Neural cell (in vitro differentiated cells): ENCODE measurements around the gene ACBD3. TPM values are rescaled to one million over a fixed set of nuclear protein-coding genes. Genes with fewer than 3 reads are reported as not detected.

Experiments used
- H2AFZ ChIP-seq: fragments of 200-600, 300-800 bp; sonication (generic), shearing (Covaris generic); 2 replicates; pipeline ENCODE4 v1.6.0; 2014; ENCODE audit warnings: low read depth, mild to moderate bottlenecking, antibody characterized with exemption, low read length, moderate library complexity
- H3F3A ChIP-seq: fragments of 200-600 bp; shearing (Covaris generic); 2 replicates; pipeline ENCODE4 v1.6.1; 2016; ENCODE audit warnings: mild to moderate bottlenecking, moderate library complexity, mixed read lengths, antibody characterized with exemption, low read length; ENCODE audit not compliant: insufficient read depth, poor library complexity, severe bottlenecking
- H3K27ac ChIP-seq: fragments of 200-600, 300-800 bp; sonication (generic), shearing (Covaris generic); 2 replicates; pipeline ENCODE4 v1.5.1; 2014; ENCODE audit warnings: mild to moderate bottlenecking, low read length, moderate library complexity
- H3K27me3 ChIP-seq: fragments of 300-800, 200-600 bp; sonication (generic), shearing (Covaris generic); 2 replicates; pipeline ENCODE4 v1.6.0; 2014; ENCODE audit warnings: mild to moderate bottlenecking, low read depth, low read length, moderate library complexity; ENCODE audit not compliant: insufficient read depth
- H3K36me3 ChIP-seq: fragments of 300-800, 200-600 bp; sonication (generic), shearing (Covaris generic); 2 replicates; pipeline ENCODE4 v1.5.1; 2014; ENCODE audit warnings: mild to moderate bottlenecking, antibody characterized with exemption, low read length, moderate library complexity; ENCODE audit not compliant: insufficient read depth
- H3K4me2 ChIP-seq: fragments of 300-800, 200-600 bp; sonication (generic), shearing (Covaris generic); 2 replicates; pipeline ENCODE4 v1.6.0; 2014; ENCODE audit warnings: mild to moderate bottlenecking, low read length
- H3K4me3 ChIP-seq: fragments of 300-800, 200-600 bp; sonication (generic), shearing (Covaris generic); 2 replicates; pipeline ENCODE4 v1.5.1; 2014; ENCODE audit warnings: mild to moderate bottlenecking, low read length, moderate library complexity
- H3K79me2 ChIP-seq: fragments of 200-600 bp; shearing (Covaris generic); replicated peaks from 2 replicates; pipeline ENCODE4 v1.6.0; 2014; ENCODE audit warnings: mild to moderate bottlenecking, low read length, moderate library complexity; ENCODE audit not compliant: insufficient read depth
- H3K9ac ChIP-seq: fragments of 300-800, 200-600 bp; sonication (generic), shearing (Covaris generic); 2 replicates; pipeline ENCODE4 v1.6.1; 2016; ENCODE audit warnings: mild to moderate bottlenecking, low read length, mixed read lengths
- H3K9me2 ChIP-seq: fragments of 200-600 bp; shearing (Covaris generic); 2 replicates; pipeline ENCODE4 v1.6.1; 2016; ENCODE audit warnings: mild to moderate bottlenecking, low read length, mixed read lengths; ENCODE audit not compliant: insufficient read depth
- H3K9me3 ChIP-seq: fragments of 200-600, 300-800 bp; sonication (generic), shearing (Covaris generic); 2 replicates; pipeline ENCODE4 v1.6.1; 2016; ENCODE audit warnings: mild to moderate bottlenecking, mixed run types, low read length, moderate library complexity, mixed read lengths
- H4K20me1 ChIP-seq: fragments of 200-600 bp; shearing (Covaris generic); 2 replicates; pipeline ENCODE4 v1.6.1; 2016; ENCODE audit warnings: mild to moderate bottlenecking, mixed run types; ENCODE audit not compliant: insufficient read depth
- EP300 ChIP-seq: fragments of 450-650 bp; conservative IDR thresholded peaks from 2 replicates; pipeline ENCODE4 v1.6.1; 2014; ENCODE audit warnings: antibody characterized with exemption, mild to moderate bottlenecking, moderate library complexity; ENCODE audit not compliant: poor library complexity, severe bottlenecking
- EZH2 ChIP-seq: fragments of 200-600, 300-800 bp; shearing (Covaris generic), sonication (generic); IDR thresholded peaks from 2 replicates; pipeline ENCODE4 v1.6.1; 2014; ENCODE audit warnings: antibody characterized with exemption, low read length, borderline replicate concordance, mild to moderate bottlenecking; ENCODE audit not compliant: insufficient read depth, poor library complexity, severe bottlenecking
- MXI1 ChIP-seq: fragments of 450-650 bp; conservative IDR thresholded peaks from 2 replicates; pipeline ENCODE4 v1.6.1; 2014; ENCODE audit warnings: antibody characterized with exemption, mild to moderate bottlenecking; ENCODE audit not compliant: poor library complexity, severe bottlenecking
- POLR2AphosphoS5 ChIP-seq: IDR thresholded peaks from 2 replicates; pipeline ENCODE4 v1.6.1; 2012
- RAD21 ChIP-seq: fragments of 450-650 bp; conservative IDR thresholded peaks from 2 replicates; pipeline ENCODE4 v1.6.1; 2014; ENCODE audit warnings: antibody characterized with exemption, mild to moderate bottlenecking, moderate library complexity
- REST ChIP-seq: IDR thresholded peaks from 2 replicates; pipeline ENCODE4 v1.6.1; 2012; ENCODE audit warnings: borderline replicate concordance
- SMC3 ChIP-seq: fragments of 450-650 bp; conservative IDR thresholded peaks from 2 replicates; pipeline ENCODE4 v1.6.1; 2014; ENCODE audit warnings: antibody characterized with exemption, mild to moderate bottlenecking, moderate library complexity; ENCODE audit not compliant: poor library complexity
- TAF1 ChIP-seq: IDR thresholded peaks from 2 replicates; pipeline ENCODE4 v1.6.1; 2012; ENCODE audit warnings: low read depth
- polyA minus RNA-seq: library from RNA; depleted of rRNA, polyadenylated mRNA; stranded (reverse); fragments of >200 nt; gene quantifications from 2 replicates; pipeline ENCODE4 v1.2.3, GENCODE V29; 2014
- polyA plus RNA-seq: library from polyadenylated mRNA; depleted of rRNA; stranded (reverse); fragments of >200 nt; gene quantifications from 2 replicates; pipeline ENCODE4 v1.2.3, GENCODE V29; 2014
- TF ChIP-seq, protein P1 (sequence below): fragments of 450-650 bp; IDR thresholded peaks from 2 replicates; pipeline ENCODE4 v1.5.1; 2014; ENCODE audit warnings: antibody characterized with exemption, mild to moderate bottlenecking, moderate library complexity; ENCODE audit not compliant: poor library complexity, severe bottlenecking

ACBD3 gene
- 27.6 and 30.8 TPM in 2 replicates for polyA plus RNA-seq
- 57.8 and 58.2 TPM in 2 replicates for polyA minus RNA-seq

- peak within 1 kb of the TSS; percentile 97 for H2AFZ ChIP-seq
- H3F3A ChIP-seq: no peaks in the 10 kb centered on the region
- peak within 1 kb of the TSS; percentile 95 for H3K9ac ChIP-seq
- peak within 1 kb of the TSS; percentile 89 for H3K27ac ChIP-seq
- H3K27me3 ChIP-seq: no peaks in the 10 kb centered on the region
- no peaks in the 10 kb centered on the region for H3K9me3 ChIP-seq
- no peaks in the 10 kb centered on the region for H3K36me3 ChIP-seq
- H3K4me2 ChIP-seq: peak within 1 kb of the TSS; percentile 96
- no peaks in the 10 kb centered on the region for H4K20me1 ChIP-seq
- H3K79me2 ChIP-seq: peaks cover 39% of the 10 kb centered on the region
- H3K9me2 ChIP-seq: no peaks in the 10 kb centered on the region
- peak within 1 kb of the TSS; percentile 93 for H3K4me3 ChIP-seq
- TF ChIP-seq, protein P1, sequence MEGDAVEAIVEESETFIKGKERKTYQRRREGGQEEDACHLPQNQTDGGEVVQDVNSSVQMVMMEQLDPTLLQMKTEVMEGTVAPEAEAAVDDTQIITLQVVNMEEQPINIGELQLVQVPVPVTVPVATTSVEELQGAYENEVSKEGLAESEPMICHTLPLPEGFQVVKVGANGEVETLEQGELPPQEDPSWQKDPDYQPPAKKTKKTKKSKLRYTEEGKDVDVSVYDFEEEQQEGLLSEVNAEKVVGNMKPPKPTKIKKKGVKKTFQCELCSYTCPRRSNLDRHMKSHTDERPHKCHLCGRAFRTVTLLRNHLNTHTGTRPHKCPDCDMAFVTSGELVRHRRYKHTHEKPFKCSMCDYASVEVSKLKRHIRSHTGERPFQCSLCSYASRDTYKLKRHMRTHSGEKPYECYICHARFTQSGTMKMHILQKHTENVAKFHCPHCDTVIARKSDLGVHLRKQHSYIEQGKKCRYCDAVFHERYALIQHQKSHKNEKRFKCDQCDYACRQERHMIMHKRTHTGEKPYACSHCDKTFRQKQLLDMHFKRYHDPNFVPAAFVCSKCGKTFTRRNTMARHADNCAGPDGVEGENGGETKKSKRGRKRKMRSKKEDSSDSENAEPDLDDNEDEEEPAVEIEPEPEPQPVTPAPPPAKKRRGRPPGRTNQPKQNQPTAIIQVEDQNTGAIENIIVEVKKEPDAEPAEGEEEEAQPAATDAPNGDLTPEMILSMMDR: peak; percentile 4
- peak; percentile 99 for TF ChIP-seq POLR2AphosphoS5
- TF ChIP-seq MXI1: peak; percentile 81
- TF ChIP-seq REST: peak; percentile 42
- TF ChIP-seq SMC3: peak; percentile 20
- TF ChIP-seq EP300: peak; percentile 59
- no peak for TF ChIP-seq RAD21
- no peak for TF ChIP-seq EZH2
- peak; percentile 70 for TF ChIP-seq TAF1
Observed at GRCh38 chr1:226186124-226187018, at the start of gene ACBD3. Gene ACBD3 (minus strand): TSS chr1:226186741. CDS start chr1:226186675, 66 bp downstream.

DNA sequence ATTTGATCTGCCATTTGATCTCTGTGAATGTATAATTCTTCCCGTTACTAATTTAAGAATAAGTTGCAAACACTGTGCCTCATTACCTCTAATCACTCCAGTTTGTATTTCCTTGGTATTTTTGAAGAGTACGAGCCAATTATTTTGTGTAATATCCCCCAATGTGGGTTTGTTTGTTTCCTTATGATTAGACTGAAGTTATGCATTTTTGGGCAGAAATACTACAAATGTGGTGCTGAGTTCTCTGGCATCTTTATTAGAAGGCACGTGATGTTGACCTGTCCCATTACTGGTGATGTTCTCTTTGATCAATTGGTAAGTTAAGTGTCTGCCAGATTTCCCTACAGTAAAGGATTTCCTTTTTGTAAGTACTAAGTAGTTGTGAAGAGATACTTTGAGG, 47.3 kb upstream of the ACBD3 start:
- H3F3A ChIP-seq: no peaks in the 10 kb centered on the region
- no peak overlapping the region for H3K4me2 ChIP-seq
- H2AFZ ChIP-seq: no peak overlapping the region
- H3K36me3 ChIP-seq: no peaks in the 10 kb centered on the region
- no peak overlapping the region for H3K4me3 ChIP-seq
- no peaks in the 10 kb centered on the region for H3K9me2 ChIP-seq
- H3K79me2 ChIP-seq: no peaks in the 10 kb centered on the region
- no peak overlapping the region for H3K27ac ChIP-seq
- H3K27me3 ChIP-seq: no peaks in the 10 kb centered on the region
- H4K20me1 ChIP-seq: no peaks in the 10 kb centered on the region
- no peak for TF ChIP-seq SMC3
- no peak for TF ChIP-seq TAF1
- no peak for TF ChIP-seq POLR2AphosphoS5
- TF ChIP-seq, protein P1: no peak
- TF ChIP-seq EP300: no peak
- no peak for TF ChIP-seq REST
- TF ChIP-seq EZH2: no peak
- no peak for TF ChIP-seq RAD21
- no peak for TF ChIP-seq MXI1
- no peak overlapping the region for H3K9ac ChIP-seq
- no peaks in the 10 kb centered on the region for H3K9me3 ChIP-seq
